Choroid plexus epithelial cell (primary cell): Measurements from ENCODE around the gene TTLL3.
"Not testable (repeated sequence)": the region's sequence is repeated elsewhere in the genome, so short reads cannot be mapped to it uniquely, and the experiment has no call there.

ENCODE experiments used
- DNase-seq: peaks from one replicate; pipeline ENCODE4 v3.0.0-alpha.2; 2010; ENCODE audit warnings: low read depth
- H3K4me3 ChIP-seq: 2 replicates; pipeline ENCODE4 v1.5.1; 2011; ENCODE audit warnings: low read depth, mild to moderate bottlenecking, control low read depth, low read length, moderate library complexity
- TF ChIP-seq, protein P1 (sequence below): conservative IDR thresholded peaks from 2 replicates; pipeline ENCODE4 v1.5.1; 2011; ENCODE audit warnings: low read depth, mild to moderate bottlenecking, control low read depth, inconsistent platforms, low read length, moderate library complexity

Gene TTLL3

DNA sequence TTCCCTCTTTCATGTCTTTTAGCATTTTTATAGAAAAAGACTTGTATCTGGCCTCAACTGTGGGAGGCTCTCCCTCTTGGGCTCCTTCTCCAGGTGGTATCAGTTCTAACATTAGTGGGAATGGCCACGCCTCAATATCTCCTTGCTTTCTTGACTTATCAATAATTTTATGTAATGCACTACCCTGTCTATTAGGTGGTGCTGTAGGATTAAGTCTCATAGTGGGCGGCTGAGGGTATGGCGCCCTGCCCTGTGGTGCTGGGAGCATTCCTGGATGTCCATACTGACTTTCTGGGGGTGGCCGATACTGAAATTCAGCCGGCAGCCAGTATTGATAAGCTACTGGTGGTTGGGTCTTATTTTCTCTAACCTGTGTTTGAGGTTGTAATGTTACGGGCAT, 42.5 kb downstream of the TTLL3 start:
- TF ChIP-seq, protein P1, sequence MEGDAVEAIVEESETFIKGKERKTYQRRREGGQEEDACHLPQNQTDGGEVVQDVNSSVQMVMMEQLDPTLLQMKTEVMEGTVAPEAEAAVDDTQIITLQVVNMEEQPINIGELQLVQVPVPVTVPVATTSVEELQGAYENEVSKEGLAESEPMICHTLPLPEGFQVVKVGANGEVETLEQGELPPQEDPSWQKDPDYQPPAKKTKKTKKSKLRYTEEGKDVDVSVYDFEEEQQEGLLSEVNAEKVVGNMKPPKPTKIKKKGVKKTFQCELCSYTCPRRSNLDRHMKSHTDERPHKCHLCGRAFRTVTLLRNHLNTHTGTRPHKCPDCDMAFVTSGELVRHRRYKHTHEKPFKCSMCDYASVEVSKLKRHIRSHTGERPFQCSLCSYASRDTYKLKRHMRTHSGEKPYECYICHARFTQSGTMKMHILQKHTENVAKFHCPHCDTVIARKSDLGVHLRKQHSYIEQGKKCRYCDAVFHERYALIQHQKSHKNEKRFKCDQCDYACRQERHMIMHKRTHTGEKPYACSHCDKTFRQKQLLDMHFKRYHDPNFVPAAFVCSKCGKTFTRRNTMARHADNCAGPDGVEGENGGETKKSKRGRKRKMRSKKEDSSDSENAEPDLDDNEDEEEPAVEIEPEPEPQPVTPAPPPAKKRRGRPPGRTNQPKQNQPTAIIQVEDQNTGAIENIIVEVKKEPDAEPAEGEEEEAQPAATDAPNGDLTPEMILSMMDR, result no peak
- no peak overlapping the region for H3K4me3 ChIP-seq
- DNase-seq, result no peak

DNA sequence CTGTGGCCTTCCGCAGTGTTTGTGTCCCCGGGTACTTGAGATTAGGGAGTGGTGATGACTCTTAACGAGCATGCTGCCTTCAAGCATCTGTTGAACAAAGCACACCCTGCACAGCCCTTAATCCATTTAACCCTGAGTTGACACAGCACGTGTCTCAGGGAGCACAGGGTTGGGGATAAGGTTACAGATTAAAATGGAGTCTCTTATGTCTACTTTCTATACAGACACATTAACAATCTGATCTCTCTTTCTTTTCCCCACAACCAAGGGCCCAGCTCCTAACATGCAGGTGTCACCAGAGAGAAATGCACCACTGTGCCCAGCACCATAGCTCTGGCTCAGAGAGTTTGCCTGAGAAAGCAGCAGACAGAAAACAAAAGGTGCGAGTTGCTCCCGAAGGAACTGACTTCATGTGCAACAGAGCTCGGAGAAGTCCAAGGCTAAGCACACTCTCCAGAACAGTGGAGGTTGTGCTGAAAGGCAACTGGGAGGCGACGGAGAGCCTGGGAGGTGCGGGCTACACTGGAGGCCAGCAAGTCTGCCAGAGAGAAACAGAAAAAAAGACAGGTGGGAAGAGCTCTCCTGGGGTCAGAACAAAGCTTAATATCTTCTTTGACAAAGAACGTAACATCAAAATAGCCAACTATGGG, 44.4 kb downstream of the TTLL3 start:
- H3K4me3 ChIP-seq, DNase-seq: not testable (repeated sequence)

DNA sequence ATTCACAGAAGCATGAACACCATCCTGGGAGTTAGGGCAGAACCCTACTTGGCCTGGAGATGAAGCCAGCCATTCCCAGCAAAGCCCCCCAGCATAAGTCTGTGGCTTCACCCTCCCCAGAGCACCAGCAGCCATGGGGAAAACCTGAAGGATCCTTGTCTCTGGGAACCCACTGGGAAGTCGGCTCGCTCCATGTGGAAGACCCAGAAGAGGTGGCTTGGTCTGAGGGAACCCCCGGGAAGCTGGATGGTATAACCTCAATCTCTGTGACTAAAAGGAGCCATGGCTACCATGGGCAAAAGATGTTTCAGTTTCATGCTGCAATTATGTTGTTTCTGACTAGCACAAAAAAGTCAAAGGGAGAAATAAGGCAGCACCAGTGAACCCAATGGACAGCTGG, 45.5 kb downstream of the TTLL3 start:
- no peak for DNase-seq
- TF ChIP-seq, protein P1, result no peak
- H3K4me3 ChIP-seq, result no peak overlapping the region

DNA sequence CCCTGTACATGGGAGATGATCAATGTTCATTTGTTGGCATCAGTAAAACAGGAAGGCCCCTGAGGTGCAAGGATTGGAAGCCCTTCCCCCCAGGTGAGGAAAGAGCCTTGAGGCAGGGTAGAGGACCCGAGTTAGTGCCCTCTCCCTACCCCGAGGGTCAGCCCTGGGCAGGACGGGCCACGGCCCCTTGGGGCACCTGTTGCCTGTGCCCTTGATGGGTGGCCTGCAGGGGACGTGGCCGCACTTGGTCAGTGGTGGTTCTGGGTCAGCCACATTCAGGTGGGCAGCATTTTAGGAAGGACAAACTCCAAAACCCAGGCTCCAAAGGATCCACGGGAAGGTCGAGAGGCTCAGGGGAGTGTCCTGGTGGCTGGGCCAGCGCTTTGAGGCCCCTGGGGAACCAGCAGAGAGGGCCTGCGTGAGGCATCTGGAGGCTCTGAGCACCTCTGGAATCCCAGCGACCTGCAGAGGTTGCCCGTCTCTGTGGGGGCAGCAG, 49.5 kb downstream of the TTLL3 start:
- no peak for DNase-seq
- TF ChIP-seq, protein P1, result no peak

DNA sequence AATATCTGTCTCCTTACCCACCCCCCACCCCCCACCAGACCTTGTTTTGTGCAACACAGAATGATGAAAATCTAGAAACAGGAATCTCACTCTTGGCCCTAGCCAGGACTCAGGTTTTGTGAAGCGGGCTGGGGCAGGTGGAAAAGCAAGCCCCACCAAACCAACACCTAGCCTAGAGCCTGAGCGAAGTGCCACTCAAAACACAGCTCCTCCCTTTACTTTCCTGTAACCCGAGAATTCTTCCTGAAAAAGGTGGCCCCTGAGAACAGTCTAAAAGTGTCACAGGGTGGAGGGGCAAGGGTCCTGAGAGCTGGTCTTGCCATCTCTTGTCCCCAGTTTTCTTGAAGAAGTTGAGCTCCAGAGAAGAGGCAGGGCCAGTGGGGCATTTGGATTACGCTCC, 51.1 kb downstream of the TTLL3 start:
- TF ChIP-seq, protein P1, result no peak
- DNase-seq, result no peak
- no peak overlapping the region for H3K4me3 ChIP-seq

More for the DNA sequence above, 49.5 kb downstream of the TTLL3 start:
- H3K4me3 ChIP-seq, result no peak overlapping the region

DNA sequence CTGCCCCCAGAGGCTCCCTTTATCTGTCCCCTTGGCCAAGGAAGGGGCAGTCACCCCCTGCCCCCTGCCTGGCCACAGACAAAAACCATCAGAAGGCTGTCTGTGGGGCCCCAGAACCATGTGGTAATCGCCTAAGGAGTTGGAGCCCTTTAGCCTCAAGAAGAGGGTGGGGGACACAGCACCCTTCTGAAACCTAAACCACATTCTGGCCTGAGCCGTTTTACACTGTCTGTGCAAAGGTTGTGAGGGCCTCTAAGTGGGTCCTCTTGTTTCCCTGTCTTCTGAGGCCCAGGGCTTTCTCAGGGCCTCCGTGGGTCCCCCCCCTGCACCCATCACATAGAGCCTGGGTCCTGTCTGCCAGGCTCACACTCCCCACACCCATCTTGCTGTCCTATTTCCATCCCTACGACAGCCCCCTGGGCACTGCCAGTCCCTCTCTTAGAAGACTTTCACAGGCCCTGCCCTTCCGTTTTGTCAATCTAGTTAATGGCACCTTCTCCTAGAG, 51.6 kb downstream of the TTLL3 start:
- TF ChIP-seq, protein P1, result no peak
- H3K4me3 ChIP-seq, result no peak overlapping the region
- DNase-seq, result no peak

DNA sequence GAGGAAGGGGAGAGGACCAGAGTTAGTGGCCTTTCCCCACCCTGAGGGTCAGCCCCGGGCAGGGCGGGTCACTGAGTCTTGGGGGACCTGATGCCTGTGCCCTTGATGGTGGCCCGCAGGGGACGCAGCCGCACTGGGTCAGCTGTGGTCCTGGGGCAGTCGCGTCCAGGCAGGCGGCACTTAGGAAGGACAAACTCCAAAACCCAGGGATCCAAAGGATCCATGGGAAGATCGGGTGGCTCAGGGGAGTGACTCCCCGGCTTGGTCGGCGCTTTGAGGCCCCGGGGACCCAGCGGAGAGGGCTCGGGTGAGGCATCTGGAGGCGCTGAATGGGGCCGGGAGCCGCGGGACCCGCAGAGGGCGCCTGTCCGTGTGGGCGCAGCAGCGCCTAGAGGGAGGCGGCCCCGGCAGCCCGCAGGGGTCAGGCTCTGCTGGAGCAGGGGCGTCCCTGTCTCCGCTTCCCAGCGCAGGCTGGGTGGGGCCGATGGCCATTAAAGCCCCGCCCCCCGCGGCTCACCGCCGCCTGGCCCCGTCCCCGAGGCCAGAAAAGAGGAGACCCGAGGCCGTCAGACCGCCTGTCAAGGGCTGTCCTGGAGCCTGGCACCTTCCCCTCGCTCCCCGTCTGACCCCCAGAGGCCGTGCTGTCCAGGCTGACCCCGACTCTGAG, 52.5 kb downstream of the TTLL3 start:
- peak; percentile 65 for DNase-seq
- peak overlapping the region; percentile 14 for H3K4me3 ChIP-seq
- TF ChIP-seq, protein P1, result peak; percentile 48
